HCEC 1CT (cell line): ENCODE measurements around the gene KRT4.
"Not testable (repeated sequence)": the region's sequence is repeated elsewhere in the genome, so short reads cannot be mapped to it uniquely, and the experiment has no call there.

Source experiments
- DNase-seq: peaks from one replicate; pipeline ENCODE4 v3.0.0-alpha.2; 2017

The KRT4 gene

GRCh38 chr12:52769354-52769753 is 44.6 kb downstream of the KRT4 start:
- DNase-seq, result no peak

DNA sequence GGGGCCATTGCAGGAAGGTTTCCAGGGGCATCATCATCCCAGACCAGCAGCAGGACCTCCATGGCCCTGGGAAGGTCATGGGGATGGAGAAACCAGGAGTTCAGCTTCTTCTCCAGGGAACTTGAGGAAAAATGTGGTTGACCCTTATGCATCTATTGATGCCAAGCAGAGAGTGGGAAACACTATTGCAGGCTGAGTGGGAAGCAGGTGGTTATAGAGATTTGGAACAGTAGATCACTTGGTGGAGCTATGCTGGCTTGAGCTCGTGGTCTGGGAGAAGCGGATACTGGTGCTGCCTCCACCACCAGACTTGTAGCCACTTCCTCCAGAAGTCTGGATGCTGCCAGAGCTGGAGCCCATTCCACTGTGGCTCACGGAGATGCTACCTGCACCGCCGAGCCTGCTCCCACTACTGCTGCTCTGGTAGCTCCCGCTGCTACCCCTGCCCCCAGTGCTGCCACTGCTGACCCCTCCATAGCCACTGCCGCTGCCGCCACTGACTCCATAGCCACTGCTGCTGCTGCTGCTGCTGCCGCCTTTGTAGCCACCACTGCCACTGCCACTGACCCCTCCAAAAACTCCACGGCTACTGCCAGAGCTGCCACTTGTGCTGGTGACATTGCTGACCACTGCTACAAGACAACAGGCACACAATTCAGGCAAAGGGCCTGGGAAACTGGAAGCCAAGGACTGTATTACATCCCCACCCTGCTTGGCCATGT is 45.3 kb downstream of the KRT4 start:
- no peak for DNase-seq

- no peak for DNase-seq
Measured at GRCh38 chr12:52767427-52767826, 46.5 kb downstream of the KRT4 start.

GRCh38 chr12:52767020-52767379 is 46.9 kb downstream of the KRT4 start:
- DNase-seq, result no peak

DNA sequence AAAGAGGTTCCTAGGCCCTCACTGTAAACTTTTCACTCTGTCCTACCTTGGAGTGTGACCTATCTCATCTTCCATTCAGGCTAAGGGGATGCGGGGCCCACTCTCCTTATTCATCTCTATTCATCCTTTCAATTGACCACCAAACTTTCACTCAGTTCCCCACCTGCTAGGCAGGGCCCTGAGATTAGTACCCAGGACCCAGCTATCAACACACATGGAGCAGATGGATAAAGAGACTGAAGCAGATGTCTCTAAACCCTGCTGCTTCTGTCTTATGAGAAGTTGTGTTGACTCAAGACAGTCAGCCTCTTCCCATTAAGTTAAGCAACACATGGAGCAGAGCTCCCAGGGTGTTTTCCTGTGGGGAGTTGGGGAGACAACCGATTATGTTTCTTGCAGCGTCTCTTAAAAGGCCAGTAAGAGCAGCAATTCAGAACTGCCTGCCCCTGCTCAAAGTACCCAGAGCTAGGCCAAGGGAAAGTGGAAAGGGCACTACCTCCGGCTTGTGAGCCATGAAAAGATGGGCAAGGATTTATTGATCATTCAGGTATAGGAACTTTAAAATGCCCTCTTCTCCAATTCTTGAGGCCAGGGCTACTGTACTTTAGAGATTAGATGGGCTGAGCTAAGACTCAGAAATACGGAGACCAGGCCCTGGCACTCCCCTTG is 47.4 kb downstream of the KRT4 start:
- no peak for DNase-seq

DNA sequence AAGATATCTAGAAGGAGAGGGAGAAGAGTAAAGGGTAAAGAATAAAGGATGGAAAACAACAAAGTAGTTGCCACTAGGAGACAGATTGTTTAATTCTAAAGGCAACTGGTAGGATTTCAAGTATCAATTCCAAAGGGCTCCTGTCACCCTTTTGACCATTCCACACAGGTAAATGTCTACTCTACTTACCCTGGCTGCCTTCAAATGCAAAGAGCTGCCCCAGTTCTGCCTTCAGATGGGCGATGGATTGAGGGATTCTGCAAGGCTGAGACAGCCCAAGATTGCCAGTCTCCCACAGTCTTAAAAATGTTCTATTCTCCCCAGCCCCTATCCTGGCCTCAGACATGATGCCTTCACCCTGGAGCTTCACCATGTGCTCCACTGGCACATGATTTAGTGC is 48.2 kb downstream of the KRT4 start:
- DNase-seq, result no peak

DNA sequence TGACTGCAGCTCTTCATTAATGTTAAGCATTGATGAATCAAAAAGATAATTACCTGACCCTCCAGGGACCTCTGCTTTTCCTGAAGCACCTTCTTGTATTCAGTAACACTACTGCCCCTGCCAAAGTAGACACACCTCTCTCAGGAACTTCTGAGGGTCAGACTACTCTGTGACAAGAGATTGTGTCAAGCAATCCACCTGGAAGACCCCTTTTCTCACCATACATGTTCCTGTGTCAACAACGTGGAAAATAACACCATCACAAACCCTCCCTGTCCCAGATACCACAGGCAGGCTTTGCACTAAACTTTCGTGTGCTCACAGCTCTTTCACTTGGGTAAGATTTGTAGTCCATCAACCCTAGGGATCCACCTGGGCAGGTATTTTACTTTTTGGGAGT is 49.9 kb downstream of the KRT4 start:
- DNase-seq, result no peak

DNA sequence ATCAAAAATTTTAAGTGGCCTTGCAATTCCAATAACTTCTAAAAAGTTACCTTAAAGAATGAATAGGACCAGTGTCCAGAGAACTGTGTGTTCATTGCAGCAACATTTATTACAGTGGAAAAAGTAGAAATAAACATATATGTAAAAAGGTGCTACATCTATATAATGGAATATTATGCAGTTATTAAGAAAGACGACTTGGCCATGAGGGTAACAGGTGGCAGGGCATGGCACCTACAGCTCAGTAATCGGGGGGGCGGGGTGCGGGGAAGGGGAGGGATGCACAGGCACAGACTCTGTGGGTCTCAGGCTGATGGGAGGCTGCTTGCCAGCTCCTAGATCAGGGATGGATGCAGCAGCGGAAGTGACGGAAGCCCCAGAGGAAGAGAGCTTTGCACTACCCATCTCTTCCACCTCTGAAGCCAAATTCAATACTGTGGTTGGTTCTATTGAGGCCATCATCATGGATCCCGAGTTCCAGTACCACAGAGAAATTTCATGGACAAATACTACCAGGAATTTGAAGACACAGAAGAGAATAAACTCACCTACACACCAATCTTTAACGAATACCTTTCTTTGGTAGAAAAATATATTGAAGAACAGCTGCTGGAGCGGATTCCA is 50.8 kb downstream of the KRT4 start:
- DNase-seq, result no peak

- DNase-seq, result no peak
Measured at GRCh38 chr12:52761802-52762201, 52.1 kb downstream of the KRT4 start.

DNA sequence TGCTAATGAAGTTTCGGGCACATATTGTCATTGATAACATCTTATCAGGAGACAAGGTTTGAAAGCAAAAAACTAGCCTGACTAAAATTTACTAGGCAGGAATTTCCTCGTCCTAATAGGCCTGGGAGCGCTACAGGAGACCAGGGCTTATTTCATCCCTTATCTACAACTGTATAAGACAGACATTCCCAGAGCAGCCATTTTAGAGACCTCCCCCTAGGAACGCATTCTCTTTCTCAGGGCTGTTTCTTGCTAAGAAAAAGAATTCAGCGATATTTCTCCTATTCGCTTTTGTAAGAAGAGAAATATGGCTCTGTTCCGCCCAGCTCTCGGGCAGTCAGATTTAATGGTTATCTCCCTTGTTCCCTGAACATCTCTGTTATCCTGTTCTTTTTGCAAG is 52.7 kb downstream of the KRT4 start:
- not testable (repeated sequence) for DNase-seq

DNA sequence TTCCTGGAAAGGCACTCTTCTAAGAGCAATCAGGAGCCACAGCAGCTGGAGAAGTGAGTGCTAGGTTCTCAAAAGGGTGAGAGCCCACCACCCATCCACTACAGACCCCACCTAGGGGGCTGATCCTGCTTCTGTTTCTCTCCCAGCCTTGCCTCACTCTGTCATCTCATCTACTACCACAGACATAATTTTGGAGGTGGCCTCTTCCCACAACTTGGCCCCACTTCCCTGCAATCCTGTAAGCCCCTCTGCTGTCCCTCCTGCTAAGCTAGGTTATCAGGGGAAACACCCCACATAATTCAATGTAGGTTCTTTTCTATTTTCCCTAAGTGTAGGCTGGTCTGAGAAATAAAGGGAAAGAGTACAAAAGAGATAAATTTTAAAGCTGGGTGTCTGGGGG is 53.3 kb downstream of the KRT4 start:
- no peak for DNase-seq

- DNase-seq, result no peak
Measured at GRCh38 chr12:52759695-52760094, 54.2 kb downstream of the KRT4 start.

DNA sequence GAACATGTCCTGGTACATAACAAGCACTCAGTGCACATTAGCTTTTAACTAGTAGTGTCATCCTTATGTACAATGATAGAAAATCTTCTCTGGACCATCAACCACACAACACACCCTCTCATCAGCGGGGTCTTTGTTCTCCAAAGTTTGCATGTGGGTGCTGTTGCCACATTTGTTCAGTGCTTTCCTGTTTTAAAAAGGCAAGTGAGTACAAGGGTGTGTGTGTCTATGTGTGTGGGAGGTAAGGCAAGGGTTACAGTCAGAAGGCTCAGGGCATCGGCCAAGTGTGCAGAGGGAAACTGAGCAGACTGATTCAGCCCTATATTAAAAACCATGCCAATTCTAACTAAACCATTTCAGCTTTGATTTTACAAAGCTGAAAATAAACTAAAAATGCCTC is 54.7 kb downstream of the KRT4 start:
- no peak for DNase-seq

GRCh38 chr12:52757449-52758176 is 56.3 kb downstream of the KRT4 start:
- no peak for DNase-seq
